OCI-LY7 (cell line): ENCODE results near the gene MCTP2. TPM values are rescaled to one million over a fixed set of nuclear protein-coding genes. Genes with fewer than 3 reads are reported as not detected.
A peak's percentile ranks its signal among the peaks of the same experiment; 100 is the strongest.

Experiments
- BruUV-seq: library from RNA; stranded (reverse); fragments of 400-500 nt; replicated peaks from 2 replicates; lab custom pipeline; 2021; lab: Mats Ljungman, UMichigan
- CTCF ChIA-PET: fragments of 300-600 bp; sonication (Branson Sonifier 250); formaldehyde crosslinking; loops from one replicate; lab custom pipeline; 2022; ENCODE audit warnings: antibody characterized with exemption; ENCODE audit not compliant: unreplicated experiment; lab: Charles Lee
- POLR2A ChIA-PET: fragments of 300-600 bp; sonication (Branson Sonifier 250); formaldehyde crosslinking; loops from one replicate; lab custom pipeline; 2022; ENCODE audit warnings: antibody characterized with exemption; lab: Charles Lee
- DNase-seq: peaks from one replicate; pipeline ENCODE4 v3.0.0-alpha.2; 2015; ENCODE audit warnings: low spot score
- H2AFZ ChIP-seq: fragments of 200-600 bp; sonication (generic), shearing (Covaris generic); 2 replicates; pipeline ENCODE4 v1.6.1; 2014; ENCODE audit warnings: mild to moderate bottlenecking, antibody characterized with exemption, low read length, moderate library complexity
- H3K27ac ChIP-seq: fragments of 200-600 bp; sonication (generic); 2 replicates; pipeline ENCODE4 v1.5.1; 2014; ENCODE audit warnings: mixed run types, low read depth, mild to moderate bottlenecking, moderate library complexity, low read length, inconsistent platforms; ENCODE audit not compliant: poor library complexity, severe bottlenecking
- H3K36me3 ChIP-seq: fragments of 200-600 bp; sonication (generic); 2 replicates; pipeline ENCODE4 v1.6.1; 2014; ENCODE audit warnings: mild to moderate bottlenecking, antibody characterized with exemption, low read length, moderate library complexity, mixed read lengths; ENCODE audit not compliant: insufficient read depth
- H3K4me1 ChIP-seq: fragments of 200-600 bp; sonication (generic); 2 replicates; pipeline ENCODE4 v1.5.1; 2014; ENCODE audit warnings: mild to moderate bottlenecking, low read length; ENCODE audit not compliant: insufficient read depth, poor library complexity, severe bottlenecking
- H3K4me2 ChIP-seq: fragments of 200-600 bp; sonication (generic); 2 replicates; pipeline ENCODE4 v1.6.1; 2014; ENCODE audit warnings: mild to moderate bottlenecking, low read length
- H3K4me3 ChIP-seq: fragments of 200-600 bp; sonication (generic); 2 replicates; pipeline ENCODE4 v1.5.1; 2014; ENCODE audit warnings: mild to moderate bottlenecking, low read depth, low read length; ENCODE audit not compliant: poor library complexity, severe bottlenecking
- H3K79me2 ChIP-seq: fragments of 200-600 bp; sonication (generic); 2 replicates; pipeline ENCODE4 v1.6.1; 2016; ENCODE audit warnings: low read depth, mild to moderate bottlenecking, low read length, moderate library complexity, mixed read lengths; ENCODE audit not compliant: insufficient read depth
- H3K9me2 ChIP-seq: fragments of 200-600 bp; sonication (generic); 2 replicates; pipeline ENCODE4 v1.6.1; 2016; ENCODE audit warnings: mild to moderate bottlenecking, low read length, mixed read lengths; ENCODE audit not compliant: insufficient read depth
- H3K9me3 ChIP-seq: fragments of 200-600 bp; sonication (generic); 2 replicates; pipeline ENCODE4 v1.6.1; 2014; ENCODE audit warnings: mild to moderate bottlenecking, mixed run types, low read length, mixed read lengths
- H4K20me1 ChIP-seq: fragments of 200-600 bp; sonication (generic); 2 replicates; pipeline ENCODE4 v1.6.1; 2014; ENCODE audit warnings: mild to moderate bottlenecking, antibody characterized with exemption, low read length, moderate library complexity, mixed read lengths; ENCODE audit not compliant: insufficient read depth
- CTCF ChIP-seq: fragments of 200-600 bp; sonication (generic); conservative IDR thresholded peaks from 2 replicates; pipeline ENCODE4 v1.5.1; 2014; ENCODE audit warnings: mild to moderate bottlenecking, antibody characterized with exemption, low read length, moderate library complexity, mixed read lengths
- EZH2phosphoT487 ChIP-seq: fragments of 200-600 bp; sonication (generic); IDR thresholded peaks from 2 replicates; pipeline ENCODE4 v1.6.1; 2018; ENCODE audit warnings: low read depth, borderline replicate concordance, mild to moderate bottlenecking, mixed run types, antibody characterized with exemption, low read length, moderate library complexity, mixed read lengths
- intact Hi-C: fragments of 100-400 bp; cut with micrococcal nuclease; formaldehyde crosslinking; loops from one replicate; pipeline ENCODE4 v1.10.0; 2022; ENCODE audit not compliant: unreplicated experiment
- total RNA-seq, 2 experiments: library from RNA; depleted of rRNA in 1 of 2; stranded (reverse); fragments of >200 nt in 1 of 2; shearing (Covaris generic) in 1 of 2; gene quantifications; 2 replicates each; pipeline ENCODE4 v1.2.3, GENCODE V29; 2014 to 2022

MCTP2 gene
- total RNA-seq, 2 experiments from 2014 or later, result 73.2 to 90.6 TPM

DNA sequence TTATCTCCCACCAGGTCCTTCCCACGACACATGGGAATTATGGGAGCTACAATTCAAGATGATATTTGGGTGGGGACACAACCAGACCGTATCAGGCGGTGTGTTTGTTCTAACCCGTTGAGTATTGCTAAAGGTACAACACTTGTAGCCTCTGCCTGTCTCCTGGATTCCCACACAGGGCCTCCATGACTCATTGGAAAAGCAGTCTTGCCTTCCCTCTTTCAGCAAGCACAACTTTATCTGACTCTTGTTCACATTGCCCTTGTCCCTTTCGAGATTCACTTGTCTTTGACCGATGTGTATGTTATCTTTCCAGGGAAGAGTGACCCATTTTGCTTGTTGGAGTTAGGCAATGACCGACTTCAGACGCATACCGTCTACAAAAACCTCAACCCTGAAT is 152.3 kb downstream of the MCTP2 start:
- no peak for DNase-seq
- Histone ChIP-seq H4K20me1 (no peaks in the 10 kb centered on the region), H3K27ac (peak overlapping the region; percentile 42), H3K4me2 (no peak overlapping the region), H3K4me1 (peaks cover 40% of the 10 kb centered on the region), H3K9me2 (no peaks in the 10 kb centered on the region), H3K9me3 (no peaks in the 10 kb centered on the region), H3K4me3 (no peak overlapping the region), H3K36me3 (peaks cover 58% of the 10 kb centered on the region), H3K79me2 (no peaks in the 10 kb centered on the region), H2AFZ (no peak overlapping the region)
- intact Hi-C loops, result no loop called here
- CTCF ChIA-PET, result no interaction called here
- TF ChIP-seq CTCF (no peak), EZH2phosphoT487 (no peak)
- BruUV-seq, result no TSS peak
- POLR2A ChIA-PET, result no interaction called here

DNA sequence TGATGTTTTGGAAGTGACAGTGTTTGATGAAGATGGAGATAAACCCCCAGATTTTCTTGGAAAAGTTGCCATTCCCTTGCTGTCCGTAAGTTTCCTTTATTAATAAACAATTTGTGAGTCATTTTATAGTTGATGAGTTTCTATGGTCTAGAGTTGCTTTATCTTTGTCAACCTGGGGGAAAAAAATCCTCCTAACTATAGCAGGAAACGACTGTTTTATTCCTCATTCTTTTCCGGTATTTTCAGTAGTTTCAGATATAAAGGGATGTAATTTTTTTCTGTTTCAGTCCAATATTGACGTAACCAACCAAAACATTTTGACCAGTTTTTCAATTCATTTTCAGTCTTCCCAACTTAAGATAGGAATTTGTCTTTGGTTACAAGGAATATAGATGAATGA is 154.1 kb downstream of the MCTP2 start:
- Histone ChIP-seq H3K4me3 (no peak overlapping the region), H3K4me2 (no peak overlapping the region), H3K27ac (no peak overlapping the region), H3K4me1 (peaks cover 40% of the 10 kb centered on the region), H2AFZ (no peak overlapping the region), H3K9me2 (no peaks in the 10 kb centered on the region), H4K20me1 (no peaks in the 10 kb centered on the region), H3K79me2 (no peaks in the 10 kb centered on the region), H3K36me3 (peaks cover 67% of the 10 kb centered on the region), H3K9me3 (no peaks in the 10 kb centered on the region)
- DNase-seq, result no peak
- ChIA-PET POLR2A (interaction anchor here (0.6 kb wide), 1 partner anchor 314 kb away, joined by 3 read pairs; no protein-coding TSS in a partner anchor), CTCF (no interaction called here)
- no TSS peak for BruUV-seq
- no peak for TF ChIP-seq CTCF
- no peak for TF ChIP-seq EZH2phosphoT487
- intact Hi-C loops, result no loop called here

DNA sequence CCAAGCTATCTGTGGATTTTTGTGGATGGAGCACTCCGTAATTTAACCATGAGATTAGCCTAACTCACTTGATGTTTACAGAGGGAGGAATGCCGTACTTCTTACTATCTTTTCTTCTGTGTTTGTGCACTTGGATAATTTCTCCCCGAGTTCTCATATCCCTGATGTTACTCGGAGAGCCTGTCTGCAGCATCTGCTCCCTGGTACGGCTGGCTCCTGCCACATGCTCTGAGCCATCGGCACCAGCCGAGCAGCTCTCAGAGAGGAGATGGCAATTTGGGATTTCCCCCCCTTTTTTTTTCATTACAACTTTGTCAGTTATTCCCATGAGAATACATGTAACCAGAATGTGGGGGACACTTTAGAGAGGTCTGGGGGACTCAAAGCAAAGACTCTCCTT is 155.0 kb downstream of the MCTP2 start:
- Histone ChIP-seq H3K4me3 (no peak overlapping the region), H3K79me2 (no peaks in the 10 kb centered on the region), H3K27ac (no peak overlapping the region), H3K9me2 (no peaks in the 10 kb centered on the region), H3K36me3 (peaks cover 71% of the 10 kb centered on the region), H3K9me3 (no peaks in the 10 kb centered on the region), H3K4me2 (no peak overlapping the region), H4K20me1 (no peaks in the 10 kb centered on the region), H3K4me1 (peaks cover 40% of the 10 kb centered on the region), H2AFZ (no peak overlapping the region)
- no peak for TF ChIP-seq CTCF
- no peak for TF ChIP-seq EZH2phosphoT487
- intact Hi-C loops, result no loop called here
- ChIA-PET POLR2A (interaction anchor here (0.6 to 0.7 kb wide), 2 partner anchors 54 to 314 kb away, joined by 3 read pairs; no protein-coding TSS in a partner anchor), CTCF (no interaction called here)
- DNase-seq, result no peak
- BruUV-seq, result no TSS peak
